GM10248 (cell line): ENCODE data around the gene ABCA10.

Source experiments
- CTCF ChIA-PET: fragments of 300-600 bp; sonication (Branson Sonifier 250); formaldehyde crosslinking; extraction: SDS; loops from one replicate; lab custom pipeline; 2021; ENCODE audit warnings: antibody characterized with exemption; lab: Yijun Ruan, JAX
- POLR2A ChIA-PET: fragments of 350-650 bp; sonication (Branson Sonifier 250); formaldehyde crosslinking; extraction: SDS; loops from one replicate; lab custom pipeline; 2020; ENCODE audit warnings: antibody characterized with exemption; lab: Yijun Ruan, JAX
- DNase-seq: peaks from one replicate; pipeline ENCODE4 v3.0.0; 2012; ENCODE audit errors: extremely low spot score
- CTCF ChIP-seq: IDR thresholded peaks from 2 replicates; pipeline ENCODE4 v1.5.1; 2012; ENCODE audit warnings: mild to moderate bottlenecking, low read depth; ENCODE audit errors: extremely low read depth, missing control alignments, control extremely low read depth

The ABCA10 gene

GRCh38 chr17:69265873-69266272 lies 37.2 kb upstream of the ABCA10 start:
- no peak for DNase-seq
- POLR2A ChIA-PET, result no interaction called here
- TF ChIP-seq CTCF, result no peak
- CTCF ChIA-PET, result interaction anchor here (0.9 kb wide), 1 partner anchor 14 kb away, joined by 3 read pairs; no protein-coding TSS in a partner anchor

GRCh38 chr17:69254187-69254586 lies 25.6 kb upstream of the ABCA10 start:
- CTCF ChIA-PET, result interaction anchor here (1.3 kb wide), 1 partner anchor 51 kb away, joined by 3 read pairs; no protein-coding TSS in a partner anchor
- POLR2A ChIA-PET, result no interaction called here
- TF ChIP-seq CTCF, result no peak
- no peak for DNase-seq

- no peak for TF ChIP-seq CTCF
- ChIA-PET CTCF (interaction anchor here (1.2 to 5.0 kb wide), 3 partner anchors 10 to 479 kb away, joined by 3 to 42 read pairs (median 3); no protein-coding TSS in a partner anchor), POLR2A (interaction anchor here (0.5 kb wide), 1 partner anchor 65 kb away, joined by 4 read pairs; no protein-coding TSS in a partner anchor)
Measured at GRCh38 chr17:69250641-69251040, 22.0 kb upstream of the ABCA10 start.

GRCh38 chr17:69246726-69247375 lies 18.2 kb upstream of the ABCA10 start:
- ChIA-PET POLR2A (no interaction called here), CTCF (interaction anchor here (1.1 to 5.0 kb wide), 9 partner anchors 11 to 475 kb away, joined by 3 to 42 read pairs (median 5); no protein-coding TSS in a partner anchor)
- DNase-seq, result peak; percentile 35
- TF ChIP-seq CTCF, result peak; percentile 46

More at GRCh38 chr17:69250641-69251040, 22.0 kb upstream of the ABCA10 start:
- DNase-seq, result no peak

GRCh38 chr17:69246202-69246601 lies 17.6 kb upstream of the ABCA10 start:
- no peak for DNase-seq
- TF ChIP-seq CTCF, result no peak
- CTCF ChIA-PET, result interaction anchor here (1.3 to 5.0 kb wide), 4 partner anchors 451 to 471 kb away, joined by 3 to 42 read pairs (median 8); no protein-coding TSS in a partner anchor
- POLR2A ChIA-PET, result no interaction called here

- CTCF ChIA-PET, result interaction anchor here (0.9 to 2.2 kb wide), 6 partner anchors 10 to 474 kb away, joined by 3 to 9 read pairs (median 6); no protein-coding TSS in a partner anchor
- DNase-seq, result peak; percentile 10
- POLR2A ChIA-PET, result no interaction called here
- no peak for TF ChIP-seq CTCF
Measured at GRCh38 chr17:69245617-69246016, 17.0 kb upstream of the ABCA10 start.
